SU-DHL-6 (cell line): Measurements from ENCODE around the gene WDSUB1.

Experiments
- CTCF ChIP-seq: fragments of 200-600 bp; sonication (generic); IDR thresholded peaks from one replicate; pipeline ENCODE4 v1.5.1; 2017; ENCODE audit warnings: antibody characterized with exemption, mild to moderate bottlenecking, low read length, moderate library complexity; ENCODE audit not compliant: insufficient read depth, poor library complexity, severe bottlenecking
- EZH2phosphoT487 ChIP-seq: fragments of 200-600 bp; sonication (generic), shearing (Covaris generic); conservative IDR thresholded peaks from 2 replicates; pipeline ENCODE4 v1.6.1; 2018; ENCODE audit warnings: mild to moderate bottlenecking, antibody characterized with exemption, low read length, moderate library complexity, mixed read lengths

GRCh38 chr2:159211447-159212396, 74.8 kb downstream of the WDSUB1 start:
- TF ChIP-seq CTCF (no peak), EZH2phosphoT487 (no peak)
